CD14-positive monocyte (primary cell): ENCODE measurements around the gene VARS1. TPM values are rescaled to one million over a fixed set of nuclear protein-coding genes. Genes with fewer than 3 reads are reported as not detected.

ENCODE experiments used
- DNase-seq, 3 donors: peaks; one replicate each; pipeline ENCODE4 v3.0.0-alpha.2; 2011 to 2022
- H2AFZ ChIP-seq: 2 replicates; pipeline ENCODE4 v1.6.0; 2012; ENCODE audit warnings: mild to moderate bottlenecking, low read depth, low read length, inconsistent platforms; ENCODE audit not compliant: insufficient read depth, poor library complexity, severe bottlenecking
- H3K27ac ChIP-seq, 2 donors: 1 replicate in 1 of 2; 2 replicates in 1 of 2; pipeline ENCODE4 v1.5.1; 2012 to 2013; ENCODE audit warnings: low read length in 2 of 2, control low read depth in 1 of 2, inconsistent platforms in 1 of 2, low read depth in 1 of 2, mild to moderate bottlenecking in 1 of 2
- H3K27me3 ChIP-seq, 2 donors: one replicate each; pipeline versions ENCODE4 v1.6.0 to v1.6.1; 2011 to 2013; ENCODE audit warnings: low read length in 2 of 2; ENCODE audit not compliant: control insufficient read depth in 2 of 2, insufficient read depth in 2 of 2
- H3K36me3 ChIP-seq, 2 donors: replicated peaks in 1 of 2; 1 replicate in 1 of 2; 2 replicates in 1 of 2; pipeline versions ENCODE4 v1.5.1 to v1.6.1; 2012 to 2013; ENCODE audit warnings: low read length in 2 of 2, control low read depth in 1 of 2, inconsistent platforms in 1 of 2, mild to moderate bottlenecking in 1 of 2; ENCODE audit not compliant: insufficient read depth in 2 of 2, control insufficient read depth in 1 of 2
- H3K4me1 ChIP-seq, 2 donors: 1 replicate in 1 of 2; 2 replicates in 1 of 2; pipeline versions ENCODE4 v1.5.1 to v1.6.1; 2012 to 2013; ENCODE audit warnings: low read length in 2 of 2, control low read depth in 1 of 2, inconsistent platforms in 1 of 2, mild to moderate bottlenecking in 1 of 2, moderate library complexity in 1 of 2; ENCODE audit not compliant: insufficient read depth in 2 of 2, control insufficient read depth in 1 of 2
- H3K4me2 ChIP-seq: replicated peaks from 2 replicates; pipeline ENCODE3; 2012; ENCODE audit warnings: low read length, moderate library complexity, mild to moderate bottlenecking; ENCODE audit not compliant: poor library complexity, severe bottlenecking; ENCODE audit errors: extremely low read depth
- H3K4me3 ChIP-seq, 3 experiments: fragments of 200-600 bp in 1 of 3; sonication (generic) in 1 of 3; replicated peaks in 1 of 3; 1 replicate in 2 of 3; 2 replicates in 1 of 3; pipeline ENCODE4 v1.5.1; 2011 to 2013; ENCODE audit warnings: low read length in 3 of 3, mild to moderate bottlenecking in 3 of 3, control low read depth in 2 of 3, low read depth in 2 of 3, inconsistent platforms in 1 of 3, moderate library complexity in 1 of 3
- H3K79me2 ChIP-seq: 2 replicates; pipeline ENCODE4 v1.6.0; 2012; ENCODE audit warnings: mild to moderate bottlenecking, control low read depth, inconsistent platforms, low read length, moderate library complexity; ENCODE audit not compliant: insufficient read depth
- H3K9ac ChIP-seq: 2 replicates; pipeline ENCODE4 v1.6.0; 2017; ENCODE audit warnings: low read length, mild to moderate bottlenecking; ENCODE audit not compliant: insufficient read depth, poor library complexity, severe bottlenecking
- H3K9me3 ChIP-seq, 2 donors: replicated peaks in 1 of 2; 1 replicate in 1 of 2; 2 replicates in 1 of 2; pipeline versions ENCODE4 v1.5.1 to v1.6.1; 2012 to 2013; ENCODE audit warnings: low read length in 2 of 2, control low read depth in 1 of 2; ENCODE audit not compliant: control insufficient read depth in 1 of 2, insufficient read depth in 1 of 2
- H4K20me1 ChIP-seq: 2 replicates; pipeline ENCODE4 v1.6.0; 2012; ENCODE audit warnings: mild to moderate bottlenecking, low read length, control low read depth, moderate library complexity; ENCODE audit not compliant: insufficient read depth
- H3K27ac Mint-ChIP-seq, 7 donors: one replicate each; pipeline ENCODE4 v1.8.0; 2020; ENCODE audit warnings: mild to moderate bottlenecking in 7 of 7, mixed read lengths in 7 of 7, moderate library complexity in 6 of 7, inconsistent platforms in 2 of 7
- H3K27me3 Mint-ChIP-seq, 3 donors: one replicate each; pipeline ENCODE4 v1.8.0; 2021 to 2022; ENCODE audit warnings: low read depth in 3 of 3, mild to moderate bottlenecking in 3 of 3, mixed read lengths in 3 of 3, moderate library complexity in 3 of 3, inconsistent platforms in 1 of 3
- H3K36me3 Mint-ChIP-seq, 2 donors: one replicate each; pipeline ENCODE4 v1.8.0; 2020; ENCODE audit warnings: mixed read lengths in 2 of 2, inconsistent platforms in 1 of 2, mild to moderate bottlenecking in 1 of 2
- H3K4me1 Mint-ChIP-seq: one replicate; pipeline ENCODE4 v1.8.0; 2020; ENCODE audit warnings: mild to moderate bottlenecking, mixed read lengths
- H3K4me3 Mint-ChIP-seq, 2 donors: one replicate each; pipeline ENCODE4 v1.8.0; 2020; ENCODE audit warnings: mild to moderate bottlenecking in 2 of 2, mixed read lengths in 2 of 2, moderate library complexity in 1 of 2
- H3K9me3 Mint-ChIP-seq, 7 donors: one replicate each; pipeline ENCODE4 v1.8.0; 2020 to 2022; ENCODE audit warnings: mixed read lengths in 7 of 7, mild to moderate bottlenecking in 6 of 7, moderate library complexity in 6 of 7, inconsistent platforms in 2 of 7
- CTCF ChIP-seq: fragments of 200-600 bp; IDR thresholded peaks from one replicate; pipeline ENCODE4 v1.8.0; 2022; ENCODE audit warnings: antibody characterized with exemption, mild to moderate bottlenecking
- WGBS: methylation state at CpG from one replicate; pipeline ENCODE4 v1.1.5; 2013; ENCODE audit warnings: missing lambda C conversion rate; ENCODE audit not compliant: insufficient coverage; 5-methylcytosine and 5-hydroxymethylcytosine counted together
- intact Hi-C, 2 donors: fragments of 100-400 bp; cut with micrococcal nuclease; formaldehyde crosslinking; loops; one replicate each; pipeline versions ENCODE4 v1.15.0 to v1.15.1; 2023
- polyA plus RNA-seq, 3 donors: library from polyadenylated mRNA; depleted of rRNA in 1 of 3; unstranded in 2 of 3; stranded (reverse) in 1 of 3; fragments of 300-500 nt in 2 of 3; fragments of >200 nt in 1 of 3; fragmentation: Illumina TruSeq in 2 of 3; gene quantifications; 1 replicate in 2 of 3; 2 replicates in 1 of 3; pipeline ENCODE4 v1.2.3, GENCODE V29; 2012 to 2021

VARS1 gene
- polyA plus RNA-seq, 3 donors: 22.2 to 28.9 (median 27.3) TPM

DNA sequence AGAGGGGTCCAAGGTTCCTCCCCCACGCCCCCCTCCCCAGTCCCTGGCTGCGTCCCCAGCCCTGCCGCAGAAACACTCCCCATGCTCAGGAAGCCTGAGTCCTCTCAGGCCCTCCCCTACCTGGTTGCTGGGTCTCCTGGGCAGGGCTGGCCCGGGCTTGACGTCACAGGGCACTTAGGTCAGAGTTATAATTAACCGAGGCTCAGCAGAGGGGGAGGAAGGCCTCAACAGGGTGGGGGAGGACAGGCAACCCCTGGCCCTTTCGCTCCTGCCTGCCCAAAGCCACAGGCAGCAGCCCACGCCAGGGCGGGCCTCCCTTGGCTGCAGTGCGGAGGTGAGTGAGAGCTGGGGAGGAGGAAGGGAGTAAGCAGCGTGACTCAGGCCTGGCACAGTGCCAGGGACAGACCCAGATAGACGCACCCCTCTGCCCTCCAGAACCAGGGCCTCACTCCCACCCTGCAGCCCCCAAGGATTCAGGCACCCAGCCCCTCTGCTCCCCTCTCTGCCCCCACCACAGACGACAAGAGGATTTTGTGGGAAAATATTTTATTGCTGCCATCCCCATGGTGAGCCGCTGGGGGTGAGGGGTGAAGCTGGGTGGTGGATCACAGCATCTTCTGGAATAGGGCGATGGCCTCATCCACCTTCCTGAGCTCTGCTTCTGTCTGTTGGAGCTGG is 18.4 kb downstream of the VARS1 start, which contains the start of gene VWA7:
Gene VWA7 (minus strand): TSS at position 340 of the 678 bp plus-strand sequence. CDS start 549 bp downstream, outside the sequence.
- Histone ChIP-seq H3K36me3 (peaks cover 41 to 43% of the 10 kb centered on the region in 2 donors), H3K27ac (peak within 1 kb of the TSS; percentile 10 to 41), H2AFZ (peak within 1 kb of the TSS; percentile 56), H3K9ac (peak within 1 kb of the TSS; percentile 46), H3K9me3 (no peaks in the 10 kb centered on the region), H3K4me1 (peaks cover 13 to 15% of the 10 kb centered on the region in 2 donors), H3K27me3 (no peaks in the 10 kb centered on the region), H3K79me2 (no peaks in the 10 kb centered on the region), H3K4me3 (peak within 1 kb of the TSS in 1 of 3 experiments; percentile 31), H3K4me2 (peak within 1 kb of the TSS; percentile 57), H4K20me1 (no peaks in the 10 kb centered on the region)
- Mint-ChIP-seq H3K9me3 (no peaks in the 10 kb centered on the region), H3K4me3 (peak within 1 kb of the TSS; percentile 27 to 70), H3K4me1 (peaks cover 15% of the 10 kb centered on the region), H3K36me3 (peaks cover 33 to 47% of the 10 kb centered on the region in 2 donors), H3K27me3 (peaks cover 0 to 3% (median 2%) of the 10 kb centered on the region in 3 donors), H3K27ac (peak within 1 kb of the TSS in 6 of 7 donors; percentile 19 to 81 (median 71))
- TF ChIP-seq CTCF: peak; percentile 9
- peak; percentile 60 to 79 (median 65) for DNase-seq
- 5% methylated on average over 3 of the region's 15 CpGs for WGBS
- intact Hi-C loops: no loop called here

- Mint-ChIP-seq H3K9me3 (no peaks in the 10 kb centered on the region), H3K4me3 (peak overlapping the region; percentile 27 to 70), H3K27me3 (peaks cover 0 to 3% (median 2%) of the 10 kb centered on the region in 3 donors), H3K4me1 (peaks cover 15% of the 10 kb centered on the region), H3K27ac (peak overlapping the region in 4 of 7 donors; percentile 19 to 81 (median 50)), H3K36me3 (peaks cover 33 to 42% of the 10 kb centered on the region in 2 donors)
- H2AFZ ChIP-seq: peak overlapping the region; percentile 56
- H3K27me3 ChIP-seq: no peaks in the 10 kb centered on the region
- peak overlapping the region; percentile 57 for H3K4me2 ChIP-seq
- H3K79me2 ChIP-seq: no peaks in the 10 kb centered on the region
- no peak for DNase-seq
- H3K4me3 ChIP-seq: peak overlapping the region in 1 of 3 experiments; percentile 31
- H3K9ac ChIP-seq: peak overlapping the region; percentile 46
- H3K36me3 ChIP-seq: peaks cover 36 to 37% of the 10 kb centered on the region in 2 donors
- intact Hi-C loops: no loop called here
- WGBS: 21% methylated on average over 11 of the region's 14 CpGs
- no peak for TF ChIP-seq CTCF
- no peaks in the 10 kb centered on the region for H4K20me1 ChIP-seq
- no peaks in the 10 kb centered on the region for H3K9me3 ChIP-seq
- H3K4me1 ChIP-seq: peaks cover 13 to 15% of the 10 kb centered on the region in 2 donors
- peak overlapping the region in 1 of 2 donors; percentile 41 for H3K27ac ChIP-seq
Measured at GRCh38 chr6:31776485-31776988, 19.0 kb downstream of the VARS1 start.
